ENCODE data around the gene XBP1.

DNA sequence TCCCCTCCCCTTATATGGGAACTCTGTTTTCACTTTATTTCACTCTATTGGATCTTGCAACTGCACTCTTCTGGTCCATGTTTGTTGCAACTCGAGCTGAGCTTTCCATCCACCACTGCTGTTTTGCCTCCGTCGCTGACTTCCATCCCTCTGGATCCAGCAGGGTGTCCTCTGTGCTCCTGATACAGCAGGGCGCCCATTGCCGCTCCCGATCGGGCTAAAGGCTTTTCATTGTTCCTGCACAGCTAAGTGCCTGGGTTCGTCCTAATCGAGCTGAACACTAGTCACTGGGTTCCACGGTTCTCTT, 39.0 kb downstream of the XBP1 start:
- TF ChIP-seq, protein P1, sequence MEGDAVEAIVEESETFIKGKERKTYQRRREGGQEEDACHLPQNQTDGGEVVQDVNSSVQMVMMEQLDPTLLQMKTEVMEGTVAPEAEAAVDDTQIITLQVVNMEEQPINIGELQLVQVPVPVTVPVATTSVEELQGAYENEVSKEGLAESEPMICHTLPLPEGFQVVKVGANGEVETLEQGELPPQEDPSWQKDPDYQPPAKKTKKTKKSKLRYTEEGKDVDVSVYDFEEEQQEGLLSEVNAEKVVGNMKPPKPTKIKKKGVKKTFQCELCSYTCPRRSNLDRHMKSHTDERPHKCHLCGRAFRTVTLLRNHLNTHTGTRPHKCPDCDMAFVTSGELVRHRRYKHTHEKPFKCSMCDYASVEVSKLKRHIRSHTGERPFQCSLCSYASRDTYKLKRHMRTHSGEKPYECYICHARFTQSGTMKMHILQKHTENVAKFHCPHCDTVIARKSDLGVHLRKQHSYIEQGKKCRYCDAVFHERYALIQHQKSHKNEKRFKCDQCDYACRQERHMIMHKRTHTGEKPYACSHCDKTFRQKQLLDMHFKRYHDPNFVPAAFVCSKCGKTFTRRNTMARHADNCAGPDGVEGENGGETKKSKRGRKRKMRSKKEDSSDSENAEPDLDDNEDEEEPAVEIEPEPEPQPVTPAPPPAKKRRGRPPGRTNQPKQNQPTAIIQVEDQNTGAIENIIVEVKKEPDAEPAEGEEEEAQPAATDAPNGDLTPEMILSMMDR (IDR thresholded peaks at IDR 0.05; ENCODE audit: control extremely low read depth in 1 of 3, insufficient read depth in 1 of 3, low read depth in 1 of 3, low read length in 3 of 3) = no peak
- TF ChIP-seq CEBPB (IDR thresholded peaks at IDR 0.05; ENCODE audit: low read depth, low read length) = no peak
- TF ChIP-seq TAF1 (IDR thresholded peaks at IDR 0.05; ENCODE audit: low read depth, low read length) = no peak
- TF ChIP-seq FOSL1 (IDR thresholded peaks at IDR 0.05; ENCODE audit: insufficient read depth, low read depth, low read length) = no peak
- no peak for TF ChIP-seq EP300 (IDR thresholded peaks at IDR 0.05; ENCODE audit: borderline replicate concordance in 1 of 2, low read depth in 2 of 2, low read length in 2 of 2)
- no peak for TF ChIP-seq RNF2 (IDR thresholded peaks at IDR 0.05; ENCODE audit: borderline replicate concordance, low read depth, low read length, missing control alignments, poor library complexity, severe bottlenecking)
- TF ChIP-seq, protein P2, sequence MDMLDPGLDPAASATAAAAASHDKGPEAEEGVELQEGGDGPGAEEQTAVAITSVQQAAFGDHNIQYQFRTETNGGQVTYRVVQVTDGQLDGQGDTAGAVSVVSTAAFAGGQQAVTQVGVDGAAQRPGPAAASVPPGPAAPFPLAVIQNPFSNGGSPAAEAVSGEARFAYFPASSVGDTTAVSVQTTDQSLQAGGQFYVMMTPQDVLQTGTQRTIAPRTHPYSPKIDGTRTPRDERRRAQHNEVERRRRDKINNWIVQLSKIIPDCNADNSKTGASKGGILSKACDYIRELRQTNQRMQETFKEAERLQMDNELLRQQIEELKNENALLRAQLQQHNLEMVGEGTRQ (IDR thresholded peaks at IDR 0.05; ENCODE audit: low read length) = no peak
- TF ChIP-seq RXRA (IDR thresholded peaks at IDR 0.05; ENCODE audit: insufficient read depth, low read depth, low read length) = no peak
- no peak for TF ChIP-seq HDAC6 (IDR thresholded peaks at IDR 0.05; ENCODE audit: low read depth, low read length)
- no peak for TF ChIP-seq SP4 (IDR thresholded peaks at IDR 0.05; ENCODE audit: low read length)

Measured in H1 (cell line).